Gastroesophageal sphincter (tissue), 3 donors: Measurements from ENCODE around the gene CPT1A.

Experiments
- CTCF ChIP-seq, 4 experiments: fragments of 200-600 bp in 2 of 4; fragments of 450-650 bp in 2 of 4; sonication (generic) in 1 of 4; IDR thresholded peaks; one replicate each; pipeline ENCODE4 v1.5.1; 2017 to 2019; ENCODE audit warnings: antibody characterized with exemption in 4 of 4, mild to moderate bottlenecking in 2 of 4, moderate library complexity in 2 of 4
- POLR2A ChIP-seq, 2 donors: fragments of 450-650 bp; IDR thresholded peaks; one replicate each; pipeline ENCODE4 v1.6.1; 2017; ENCODE audit warnings: antibody characterized with exemption in 2 of 2, mild to moderate bottlenecking in 2 of 2, moderate library complexity in 1 of 2
- POLR2AphosphoS5 ChIP-seq: sonication (generic); formaldehyde crosslinking; IDR thresholded peaks from one replicate; pipeline ENCODE4 v1.6.1; 2017; ENCODE audit warnings: antibody characterized with exemption

- TF ChIP-seq CTCF (IDR thresholded peaks at IDR 0.05) (no peak), POLR2A (IDR thresholded peaks at IDR 0.05) (no peak), POLR2AphosphoS5 (no peak)
Observed at GRCh38 chr11:68782711-68783110, 59.0 kb downstream of the CPT1A start.
